Activated CD4-positive, alpha-beta T cell treated with anti-CD3 and anti-CD28 coated beads, Interleukin-2, Interleukin-4, amounts not matched to agents 100 ng/mL and 50 ng/mL, durations not matched to agents 16 hours and 8 hours (primary cell): ENCODE measurements around the gene HBM.
"Not testable (repeated sequence)": the region's sequence is repeated elsewhere in the genome, so short reads cannot be mapped to it uniquely, and the experiment has no call there.

Experiments
- DNase-seq: peaks from one replicate; pipeline ENCODE4 v3.0.0-alpha.2; 2020; ENCODE audit warnings: low spot score

The HBM gene

DNA sequence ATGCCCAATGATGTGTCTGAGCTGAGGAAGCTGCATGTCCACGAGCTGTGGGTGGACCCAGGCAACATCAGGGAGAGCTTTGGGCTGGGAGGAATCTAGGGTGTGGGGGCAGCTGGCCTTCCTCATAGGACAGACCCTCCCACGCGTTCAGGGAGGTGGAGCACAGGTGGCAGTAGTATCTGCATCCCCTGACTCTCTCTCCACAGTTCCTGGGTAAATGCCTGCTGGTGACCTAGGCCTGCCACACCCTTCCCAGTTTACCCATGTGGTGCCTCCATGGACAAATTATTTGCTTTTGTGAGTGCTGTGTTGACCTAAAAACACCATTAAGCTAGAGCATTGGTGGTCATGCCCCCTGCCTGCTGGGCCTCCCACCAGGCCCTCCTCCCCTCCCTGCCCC lies 3.2 kb downstream of the HBM start:
- DNase-seq: no peak

DNA sequence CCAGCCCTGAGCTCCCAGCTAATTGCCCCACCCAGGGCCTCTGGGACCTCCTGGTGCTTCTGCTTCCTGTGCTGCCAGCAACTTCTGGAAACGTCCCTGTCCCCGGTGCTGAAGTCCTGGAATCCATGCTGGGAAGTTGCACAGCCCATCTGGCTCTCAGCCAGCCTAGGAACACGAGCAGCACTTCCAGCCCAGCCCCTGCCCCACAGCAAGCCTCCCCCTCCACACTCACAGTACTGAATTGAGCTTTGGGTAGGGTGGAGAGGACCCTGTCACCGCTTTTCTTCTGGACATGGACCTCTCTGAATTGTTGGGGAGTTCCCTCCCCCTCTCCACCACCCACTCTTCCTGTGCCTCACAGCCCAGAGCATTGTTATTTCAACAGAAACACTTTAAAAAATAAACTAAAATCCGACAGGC lies 4.3 kb downstream of the HBM start:
- not testable (repeated sequence) for DNase-seq

DNA sequence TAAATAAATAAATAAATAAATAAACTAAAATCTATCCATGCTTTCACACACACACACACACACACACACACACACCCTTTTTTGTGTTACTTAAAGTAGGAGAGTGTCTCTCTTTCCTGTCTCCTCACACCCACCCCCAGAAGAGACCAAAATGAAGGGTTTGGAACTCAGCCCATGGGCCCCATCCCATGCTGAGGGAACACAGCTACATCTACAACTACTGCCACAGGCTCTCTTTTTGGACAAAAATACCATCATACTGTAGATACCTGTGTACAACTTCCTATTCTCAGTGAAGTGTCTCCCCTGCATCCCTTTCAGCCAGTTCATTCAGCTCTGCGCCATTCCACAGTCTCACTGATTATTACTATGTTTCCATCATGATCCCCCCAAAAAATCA lies 5.0 kb downstream of the HBM start:
- DNase-seq: no peak

- not testable (repeated sequence) for DNase-seq
Observed at GRCh38 chr16:172374-172941, 6.7 kb downstream of the HBM start, which contains the start of gene HBA2. Gene HBA2, plus strand, starts transcription at chr16:172876. Its CDS starts 37 bp downstream, at chr16:172913.

DNA sequence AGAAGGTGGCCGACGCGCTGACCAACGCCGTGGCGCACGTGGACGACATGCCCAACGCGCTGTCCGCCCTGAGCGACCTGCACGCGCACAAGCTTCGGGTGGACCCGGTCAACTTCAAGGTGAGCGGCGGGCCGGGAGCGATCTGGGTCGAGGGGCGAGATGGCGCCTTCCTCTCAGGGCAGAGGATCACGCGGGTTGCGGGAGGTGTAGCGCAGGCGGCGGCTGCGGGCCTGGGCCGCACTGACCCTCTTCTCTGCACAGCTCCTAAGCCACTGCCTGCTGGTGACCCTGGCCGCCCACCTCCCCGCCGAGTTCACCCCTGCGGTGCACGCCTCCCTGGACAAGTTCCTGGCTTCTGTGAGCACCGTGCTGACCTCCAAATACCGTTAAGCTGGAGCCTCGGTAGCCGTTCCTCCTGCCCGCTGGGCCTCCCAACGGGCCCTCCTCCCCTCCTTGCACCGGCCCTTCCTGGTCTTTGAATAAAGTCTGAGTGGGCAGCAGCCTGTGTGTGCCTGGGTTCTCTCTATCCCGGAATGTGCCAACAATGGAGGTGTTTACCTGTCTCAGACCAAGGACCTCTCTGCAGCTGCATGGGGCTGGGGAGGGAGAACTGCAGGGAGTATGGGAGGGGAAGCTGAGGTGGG lies 7.6 kb downstream of the HBM start:
- DNase-seq: not testable (repeated sequence)

DNA sequence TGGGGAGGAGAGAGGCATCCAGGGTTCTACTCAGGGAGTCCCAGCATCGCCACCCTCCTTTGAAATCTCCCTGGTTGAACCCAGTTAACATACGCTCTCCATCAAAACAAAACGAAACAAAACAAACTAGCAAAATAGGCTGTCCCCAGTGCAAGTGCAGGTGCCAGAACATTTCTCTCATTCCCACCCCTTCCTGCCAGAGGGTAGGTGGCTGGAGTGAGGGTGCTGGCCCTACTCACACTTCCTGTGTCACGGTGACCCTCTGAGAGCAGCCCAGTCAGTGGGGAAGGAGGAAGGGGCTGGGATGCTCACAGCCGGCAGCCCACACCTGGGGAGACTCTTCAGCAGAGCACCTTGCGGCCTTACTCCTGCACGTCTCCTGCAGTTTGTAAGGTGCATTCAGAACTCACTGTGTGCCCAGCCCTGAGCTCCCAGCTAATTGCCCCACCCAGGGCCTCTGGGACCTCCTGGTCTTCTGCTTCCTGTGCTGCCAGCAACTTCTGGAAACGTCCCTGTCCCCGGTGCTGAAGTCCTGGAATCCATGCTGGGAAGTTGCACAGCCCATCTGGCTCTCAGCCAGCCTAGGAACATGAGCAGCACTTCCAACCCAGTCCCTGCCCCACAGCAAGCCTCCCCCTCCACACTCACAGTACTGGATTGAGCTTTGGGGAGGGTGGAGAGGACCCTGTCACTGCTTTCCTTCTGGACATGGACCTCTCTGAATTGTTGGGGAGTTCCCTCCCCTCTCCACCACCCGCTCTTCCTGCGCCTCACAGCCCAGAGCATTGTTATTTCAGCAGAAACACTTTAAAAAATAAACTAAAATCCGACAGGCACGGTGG lies 8.4 kb downstream of the HBM start:
- DNase-seq: not testable (repeated sequence)

DNA sequence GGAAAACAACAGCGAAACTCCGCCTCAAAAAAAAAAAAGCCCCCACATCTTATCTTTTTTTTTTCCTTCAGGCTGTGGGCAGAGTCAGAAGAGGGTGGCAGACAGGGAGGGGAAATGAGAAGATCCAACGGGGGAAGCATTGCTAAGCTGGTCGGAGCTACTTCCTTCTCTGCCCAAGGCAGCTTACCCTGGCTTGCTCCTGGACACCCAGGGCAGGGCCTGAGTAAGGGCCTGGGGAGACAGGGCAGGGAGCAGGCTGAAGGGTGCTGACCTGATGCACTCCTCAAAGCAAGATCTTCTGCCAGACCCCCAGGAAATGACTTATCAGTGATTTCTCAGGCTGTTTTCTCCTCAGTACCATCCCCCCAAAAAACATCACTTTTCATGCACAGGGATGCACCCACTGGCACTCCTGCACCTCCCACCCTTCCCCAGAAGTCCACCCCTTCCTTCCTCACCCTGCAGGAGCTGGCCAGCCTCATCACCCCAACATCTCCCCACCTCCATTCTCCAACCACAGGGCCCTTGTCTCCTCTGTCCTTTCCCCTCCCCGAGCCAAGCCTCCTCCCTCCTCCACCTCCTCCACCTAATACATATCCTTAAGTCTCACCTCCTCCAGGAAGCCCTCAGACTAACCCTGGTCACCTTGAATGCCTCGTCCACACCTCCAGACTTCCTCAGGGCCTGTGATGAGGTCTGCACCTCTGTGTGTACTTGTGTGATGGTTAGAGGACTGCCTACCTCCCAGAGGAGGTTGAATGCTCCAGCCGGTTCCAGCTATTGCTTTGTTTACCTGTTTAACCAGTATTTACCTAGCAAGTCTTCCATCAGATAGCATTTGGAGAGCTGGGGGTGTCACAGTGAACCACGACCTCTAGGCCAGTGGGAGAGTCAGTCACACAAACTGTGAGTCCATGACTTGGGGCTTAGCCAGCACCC lies 9.5 kb downstream of the HBM start:
- DNase-seq: no peak

GRCh38 chr16:176006-176405 lies 10.2 kb downstream of the HBM start:
- not testable (repeated sequence) for DNase-seq

GRCh38 chr16:176477-177382 lies 11.0 kb downstream of the HBM start, which contains the start of gene HBA1:
Gene HBA1, plus strand, starts transcription at chr16:176680. Its CDS starts 37 bp downstream, at chr16:176717.
- not testable (repeated sequence) for DNase-seq

DNA sequence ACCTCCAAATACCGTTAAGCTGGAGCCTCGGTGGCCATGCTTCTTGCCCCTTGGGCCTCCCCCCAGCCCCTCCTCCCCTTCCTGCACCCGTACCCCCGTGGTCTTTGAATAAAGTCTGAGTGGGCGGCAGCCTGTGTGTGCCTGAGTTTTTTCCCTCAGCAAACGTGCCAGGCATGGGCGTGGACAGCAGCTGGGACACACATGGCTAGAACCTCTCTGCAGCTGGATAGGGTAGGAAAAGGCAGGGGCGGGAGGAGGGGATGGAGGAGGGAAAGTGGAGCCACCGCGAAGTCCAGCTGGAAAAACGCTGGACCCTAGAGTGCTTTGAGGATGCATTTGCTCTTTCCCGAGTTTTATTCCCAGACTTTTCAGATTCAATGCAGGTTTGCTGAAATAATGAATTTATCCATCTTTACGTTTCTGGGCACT lies 11.6 kb downstream of the HBM start:
- DNase-seq: no peak

GRCh38 chr16:177981-178667 lies 12.3 kb downstream of the HBM start:
- no peak for DNase-seq

- no peak for DNase-seq
Observed at GRCh38 chr16:178668-179015, 12.9 kb downstream of the HBM start.

GRCh38 chr16:179211-180092 lies 13.7 kb downstream of the HBM start:
- no peak for DNase-seq

GRCh38 chr16:180101-180675 lies 14.4 kb downstream of the HBM start, which contains the start of gene HBQ1:
Gene HBQ1, plus strand, starts transcription at chr16:180459. Its CDS starts 28 bp downstream, at chr16:180487.
- no peak for DNase-seq

DNA sequence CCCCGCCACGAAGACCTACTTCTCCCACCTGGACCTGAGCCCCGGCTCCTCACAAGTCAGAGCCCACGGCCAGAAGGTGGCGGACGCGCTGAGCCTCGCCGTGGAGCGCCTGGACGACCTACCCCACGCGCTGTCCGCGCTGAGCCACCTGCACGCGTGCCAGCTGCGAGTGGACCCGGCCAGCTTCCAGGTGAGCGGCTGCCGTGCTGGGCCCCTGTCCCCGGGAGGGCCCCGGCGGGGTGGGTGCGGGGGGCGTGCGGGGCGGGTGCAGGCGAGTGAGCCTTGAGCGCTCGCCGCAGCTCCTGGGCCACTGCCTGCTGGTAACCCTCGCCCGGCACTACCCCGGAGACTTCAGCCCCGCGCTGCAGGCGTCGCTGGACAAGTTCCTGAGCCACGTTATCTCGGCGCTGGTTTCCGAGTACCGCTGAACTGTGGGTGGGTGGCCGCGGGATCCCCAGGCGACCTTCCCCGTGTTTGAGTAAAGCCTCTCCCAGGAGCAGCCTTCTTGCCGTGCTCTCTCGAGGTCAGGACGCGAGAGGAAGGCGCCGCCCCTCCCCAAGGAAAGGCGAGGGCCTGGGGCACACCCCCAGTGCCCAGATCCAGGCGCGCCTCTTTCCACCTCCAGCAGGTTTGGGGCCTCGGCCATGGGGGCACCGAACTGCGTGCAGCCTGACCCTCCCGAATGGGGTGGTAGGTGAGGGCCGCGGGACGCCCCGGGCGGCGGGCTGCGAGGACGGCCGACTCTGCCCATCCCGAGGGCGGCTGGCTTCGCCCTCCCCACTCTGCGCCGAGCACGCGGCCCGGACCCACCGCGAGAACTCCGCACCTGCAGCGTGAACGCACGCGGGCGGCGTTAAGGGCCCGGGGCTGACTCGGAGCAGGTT lies 15.1 kb downstream of the HBM start:
- peak; percentile 84 for DNase-seq

GRCh38 chr16:181565-182021 lies 15.8 kb downstream of the HBM start:
- no peak for DNase-seq

DNA sequence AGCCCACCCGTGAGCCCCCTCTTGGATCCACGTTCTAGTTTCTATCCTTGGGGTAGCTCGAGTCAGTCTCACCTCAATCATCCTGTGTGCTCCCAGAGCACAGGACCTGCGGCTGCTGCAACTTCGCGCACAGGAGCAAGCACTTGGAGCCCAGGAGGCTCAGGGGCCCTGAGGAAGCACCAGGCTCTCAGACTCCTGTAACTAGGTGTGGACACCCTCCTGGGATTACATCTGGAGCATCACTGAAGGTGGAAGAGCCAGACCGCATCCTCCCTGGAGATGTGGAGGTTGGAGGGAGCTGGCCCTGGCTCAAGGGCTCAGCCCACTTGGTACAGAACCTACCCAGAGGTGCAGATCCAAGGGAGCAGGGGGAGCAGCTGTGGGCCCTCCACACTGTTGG lies 17.2 kb downstream of the HBM start:
- no peak for DNase-seq

- no peak for DNase-seq
Observed at GRCh38 chr16:185213-185612, 19.4 kb downstream of the HBM start.
